A673 (cell line): Measurements from ENCODE around the gene DPYSL4. TPM values are rescaled to one million over a fixed set of nuclear protein-coding genes. Genes with fewer than 3 reads are reported as not detected.

Experiments used
- BruUV-seq: library from RNA; stranded (reverse); fragments of 400-500 nt; replicated peaks from 2 replicates; lab custom pipeline; 2021; lab: Mats Ljungman, UMichigan
- CTCF ChIA-PET: fragments of 300-600 bp; sonication (Branson Sonifier 250); formaldehyde crosslinking; loops from one replicate; lab custom pipeline; 2022; ENCODE audit warnings: antibody characterized with exemption; lab: Charles Lee
- POLR2A ChIA-PET: fragments of 300-600 bp; sonication (Branson Sonifier 250); formaldehyde crosslinking; loops from one replicate; lab custom pipeline; 2022; ENCODE audit warnings: antibody characterized with exemption; ENCODE audit not compliant: low non-redundant PET; lab: Charles Lee
- DNase-seq: peaks from one replicate; pipeline ENCODE4 v3.0.0-alpha.2; 2015; ENCODE audit warnings: low spot score
- H3K27ac ChIP-seq: fragments of 200-600 bp; sonication (generic); 2 replicates; pipeline ENCODE4 v1.5.1; 2016; ENCODE audit warnings: mixed run types, low read depth, mild to moderate bottlenecking, mixed read lengths, antibody characterized with exemption, low read length; ENCODE audit not compliant: poor library complexity, severe bottlenecking
- H3K27me3 ChIP-seq: fragments of 200-600 bp; sonication (generic); replicated peaks from 2 replicates; pipeline ENCODE4 v1.6.1; 2017; ENCODE audit warnings: mixed run types, low read depth, mild to moderate bottlenecking, mixed read lengths, antibody characterized with exemption, low read length; ENCODE audit not compliant: insufficient read depth, poor library complexity
- H3K36me3 ChIP-seq: fragments of 200-600 bp; sonication (generic); 2 replicates; pipeline ENCODE4 v1.6.1; 2016; ENCODE audit warnings: mixed run types, mild to moderate bottlenecking, mixed read lengths, antibody characterized with exemption, low read length; ENCODE audit not compliant: insufficient read depth, poor library complexity, severe bottlenecking
- H3K4me1 ChIP-seq: fragments of 200-600 bp; sonication (generic); 2 replicates; pipeline ENCODE4 v1.6.1; 2017; ENCODE audit warnings: mixed run types, mild to moderate bottlenecking, mixed read lengths, antibody characterized with exemption, low read length; ENCODE audit not compliant: insufficient read depth, poor library complexity, severe bottlenecking
- H3K4me3 ChIP-seq: fragments of 200-600 bp; sonication (generic); 2 replicates; pipeline ENCODE4 v1.5.1; 2016; ENCODE audit warnings: low read depth, mixed run types, mild to moderate bottlenecking, mixed read lengths, low read length; ENCODE audit not compliant: poor library complexity, severe bottlenecking
- H3K9me3 ChIP-seq: fragments of 200-600 bp; sonication (generic); 2 replicates; pipeline ENCODE4 v1.6.1; 2016; ENCODE audit warnings: mixed run types, low read depth, mild to moderate bottlenecking, mixed read lengths, antibody characterized with exemption, low read length; ENCODE audit not compliant: poor library complexity, severe bottlenecking
- EZH2 ChIP-seq: fragments of 200-600 bp; sonication (generic); IDR thresholded peaks from 2 replicates; pipeline ENCODE4 v1.6.1; 2017; ENCODE audit warnings: borderline replicate concordance, low read depth, mild to moderate bottlenecking, mixed read lengths, antibody characterized with exemption, low read length; ENCODE audit not compliant: poor library complexity, severe bottlenecking
- intact Hi-C: fragments of 100-400 bp; cut with micrococcal nuclease; formaldehyde crosslinking; loops from one replicate; pipeline ENCODE4 v1.10.0; 2022; ENCODE audit not compliant: unreplicated experiment
- total RNA-seq: library from RNA; stranded (reverse); gene quantifications from 2 replicates; pipeline ENCODE4 v1.2.3, GENCODE V29; 2021
- TF ChIP-seq, protein P1 (sequence below): fragments of 300-800, 200-600 bp; sonication (generic); conservative IDR thresholded peaks from 2 replicates; pipeline ENCODE4 v1.5.1; 2017; ENCODE audit warnings: low read depth, mild to moderate bottlenecking, antibody characterized with exemption, low read length, moderate library complexity, mixed read lengths

The DPYSL4 gene
- total RNA-seq, 1 experiment from 2014 or later: 13.1 TPM

DNA sequence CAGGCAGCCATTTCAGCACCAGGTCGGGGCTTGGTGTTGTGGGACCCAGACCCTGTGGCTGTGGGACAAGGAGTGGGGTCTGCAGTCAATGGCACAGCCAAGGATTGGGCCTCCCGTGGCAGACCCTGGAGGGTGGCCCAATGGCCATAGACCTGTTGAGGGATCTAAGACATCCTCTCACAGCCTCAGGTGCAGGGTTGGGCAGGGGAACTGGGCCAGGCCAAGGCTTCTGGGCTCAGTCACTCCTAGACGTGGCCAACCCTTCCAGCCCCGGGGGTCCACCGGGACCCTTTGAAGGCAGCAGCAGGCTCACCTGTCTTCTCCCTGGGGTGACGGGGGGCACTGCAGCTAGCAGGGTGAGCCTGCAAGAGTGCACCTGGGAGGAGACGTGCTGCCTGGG lies 45.7 kb upstream of the DPYSL4 start:
- H3K27ac ChIP-seq: no peak overlapping the region
- H3K4me1 ChIP-seq: no peaks in the 10 kb centered on the region
- H3K27me3 ChIP-seq: no peaks in the 10 kb centered on the region
- TF ChIP-seq, protein P1, sequence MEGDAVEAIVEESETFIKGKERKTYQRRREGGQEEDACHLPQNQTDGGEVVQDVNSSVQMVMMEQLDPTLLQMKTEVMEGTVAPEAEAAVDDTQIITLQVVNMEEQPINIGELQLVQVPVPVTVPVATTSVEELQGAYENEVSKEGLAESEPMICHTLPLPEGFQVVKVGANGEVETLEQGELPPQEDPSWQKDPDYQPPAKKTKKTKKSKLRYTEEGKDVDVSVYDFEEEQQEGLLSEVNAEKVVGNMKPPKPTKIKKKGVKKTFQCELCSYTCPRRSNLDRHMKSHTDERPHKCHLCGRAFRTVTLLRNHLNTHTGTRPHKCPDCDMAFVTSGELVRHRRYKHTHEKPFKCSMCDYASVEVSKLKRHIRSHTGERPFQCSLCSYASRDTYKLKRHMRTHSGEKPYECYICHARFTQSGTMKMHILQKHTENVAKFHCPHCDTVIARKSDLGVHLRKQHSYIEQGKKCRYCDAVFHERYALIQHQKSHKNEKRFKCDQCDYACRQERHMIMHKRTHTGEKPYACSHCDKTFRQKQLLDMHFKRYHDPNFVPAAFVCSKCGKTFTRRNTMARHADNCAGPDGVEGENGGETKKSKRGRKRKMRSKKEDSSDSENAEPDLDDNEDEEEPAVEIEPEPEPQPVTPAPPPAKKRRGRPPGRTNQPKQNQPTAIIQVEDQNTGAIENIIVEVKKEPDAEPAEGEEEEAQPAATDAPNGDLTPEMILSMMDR: no peak
- TF ChIP-seq EZH2: no peak
- intact Hi-C loops: loop anchor here (5.0 kb wide), 1 partner anchor 254 kb away; no protein-coding TSS in a partner anchor
- no TSS peak for BruUV-seq
- no peak for DNase-seq
- POLR2A ChIA-PET: no interaction called here
- H3K9me3 ChIP-seq: no peaks in the 10 kb centered on the region
- H3K4me3 ChIP-seq: no peak overlapping the region
- CTCF ChIA-PET: no interaction called here
- no peaks in the 10 kb centered on the region for H3K36me3 ChIP-seq

DNA sequence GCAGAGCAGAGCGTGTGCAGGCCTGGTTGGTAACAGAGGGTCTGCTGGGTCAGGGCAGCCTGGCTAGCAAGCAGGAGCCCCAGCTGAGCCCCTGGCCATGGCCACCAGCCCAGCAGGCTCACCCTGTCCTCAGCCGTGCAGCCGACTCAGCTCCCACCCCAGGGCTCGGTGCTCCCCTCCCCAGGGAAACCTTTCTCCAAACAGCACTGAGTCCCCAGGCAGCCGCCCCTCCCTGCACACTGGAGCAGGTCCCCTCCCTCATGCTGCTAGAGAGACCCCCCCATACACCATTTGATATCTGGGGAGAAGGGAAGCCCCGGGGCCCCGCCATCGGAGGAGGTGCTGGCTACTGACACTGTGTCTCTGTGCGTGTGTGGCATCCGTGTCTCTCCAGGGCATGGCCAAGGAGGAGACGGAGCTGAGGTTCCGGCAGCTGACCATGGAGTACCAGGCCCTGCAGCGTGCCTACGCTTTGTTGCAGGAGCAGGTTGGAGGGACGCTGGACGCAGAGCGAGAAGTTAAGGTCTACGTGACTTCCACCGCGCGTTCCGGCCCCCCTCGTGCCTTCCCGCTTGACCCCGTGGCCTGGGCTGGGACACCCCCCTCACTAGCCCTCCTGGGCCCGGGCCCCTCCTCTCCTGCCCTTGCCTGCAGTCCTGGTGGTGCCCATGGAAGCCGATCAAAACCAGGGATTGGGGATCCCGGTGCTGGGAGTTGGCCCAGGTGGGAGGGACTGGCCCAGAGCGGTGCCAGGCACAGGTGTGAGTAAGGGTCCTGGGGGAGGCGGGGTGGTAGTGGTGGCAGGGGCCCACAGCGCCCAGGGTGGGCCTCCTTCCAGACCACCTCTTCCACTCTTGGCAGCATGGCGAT lies 45.0 kb upstream of the DPYSL4 start:
- H3K27me3 ChIP-seq: no peaks in the 10 kb centered on the region
- CTCF ChIA-PET: interaction anchor here (0.6 to 1.1 kb wide), 2 partner anchors 119 to 266 kb away, joined by 7 to 8 read pairs; no protein-coding TSS in a partner anchor
- POLR2A ChIA-PET: no interaction called here
- no peaks in the 10 kb centered on the region for H3K36me3 ChIP-seq
- no peaks in the 10 kb centered on the region for H3K9me3 ChIP-seq
- TF ChIP-seq EZH2: no peak
- TF ChIP-seq, protein P1: no peak
- BruUV-seq: no TSS peak
- H3K4me3 ChIP-seq: no peak overlapping the region
- H3K4me1 ChIP-seq: no peaks in the 10 kb centered on the region
- intact Hi-C loops: loop anchor here (5.0 kb wide), 1 partner anchor 254 kb away; no protein-coding TSS in a partner anchor
- no peak for DNase-seq
- no peak overlapping the region for H3K27ac ChIP-seq

DNA sequence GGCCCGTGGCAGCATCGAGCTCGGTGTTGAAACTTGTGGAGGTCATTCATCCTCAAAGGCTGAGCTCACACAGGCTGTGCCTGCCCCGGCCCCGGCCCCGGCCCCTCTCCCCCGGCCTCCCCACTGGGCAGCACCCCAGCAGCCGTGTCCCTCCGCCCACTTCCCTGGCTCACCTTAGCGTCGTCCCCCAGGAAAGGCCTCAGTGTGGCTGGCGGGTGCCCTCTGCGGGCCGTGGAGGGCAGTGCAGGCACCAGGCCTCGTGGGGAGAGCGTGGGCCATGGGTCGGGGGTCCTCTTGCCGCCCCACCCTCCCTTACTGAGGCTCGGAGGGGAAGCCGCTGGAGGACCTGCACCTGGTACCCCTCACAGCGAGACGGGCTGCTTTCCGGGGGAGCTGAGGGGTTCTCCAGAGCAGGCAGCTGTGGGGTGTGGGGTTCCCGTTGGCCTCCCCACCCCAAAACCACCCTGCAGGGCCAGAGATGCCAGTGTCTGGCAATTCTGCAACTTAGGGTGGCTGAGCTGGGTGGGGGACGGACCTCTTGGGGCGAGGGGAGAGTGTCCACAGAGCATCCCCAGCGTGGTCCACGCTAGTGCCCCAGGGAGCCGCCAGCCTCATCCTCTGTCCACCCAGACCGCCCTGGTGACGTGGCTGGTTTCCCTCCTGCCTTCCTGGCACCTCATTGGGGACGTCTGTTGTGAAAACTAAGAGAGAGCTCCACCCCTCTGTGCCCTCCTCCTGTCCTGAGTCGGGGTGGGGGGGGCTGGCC lies 44.2 kb upstream of the DPYSL4 start:
- POLR2A ChIA-PET: no interaction called here
- Histone ChIP-seq H3K27me3 (no peaks in the 10 kb centered on the region), H3K4me1 (no peaks in the 10 kb centered on the region), H3K4me3 (no peak overlapping the region), H3K36me3 (no peaks in the 10 kb centered on the region), H3K9me3 (no peaks in the 10 kb centered on the region), H3K27ac (no peak overlapping the region)
- TF ChIP-seq, protein P1: peak; percentile 92
- no peak for TF ChIP-seq EZH2
- BruUV-seq: no TSS peak
- intact Hi-C loops: loop anchor here (5.0 kb wide), 1 partner anchor 255 kb away; no protein-coding TSS in a partner anchor
- DNase-seq: peak; percentile 45
- CTCF ChIA-PET: interaction anchor here (0.6 to 1.1 kb wide), 2 partner anchors 120 to 267 kb away, joined by 7 to 8 read pairs; no protein-coding TSS in a partner anchor
